GM23338 (cell line): Measurements from ENCODE around the gene MAPK9.

ENCODE experiments used
- EZH2 ChIP-seq: fragments of 200-600 bp; sonication (generic); IDR thresholded peaks from one replicate; pipeline ENCODE4 v1.8.0; 2017; ENCODE audit warnings: antibody characterized with exemption, mild to moderate bottlenecking, low read depth; ENCODE audit not compliant: unreplicated experiment
- JUNB ChIP-seq: IDR thresholded peaks from one replicate; pipeline ENCODE4 v1.6.1; 2016; ENCODE audit warnings: antibody characterized with exemption; ENCODE audit not compliant: unreplicated experiment
- POLR2AphosphoS5 ChIP-seq: IDR thresholded peaks from 2 replicates; pipeline ENCODE4 v1.6.1; 2016; ENCODE audit warnings: antibody characterized with exemption, low read depth
- STAT1 ChIP-seq: IDR thresholded peaks from one replicate; pipeline ENCODE4 v1.6.1; 2016; ENCODE audit warnings: antibody characterized with exemption; ENCODE audit not compliant: unreplicated experiment
- TF ChIP-seq, protein P1 (sequence below), 2 experiments: fragments of 200-600 bp in 1 of 2; sonication (generic) in 1 of 2; conservative IDR thresholded peaks; 2 replicates each; pipeline versions ENCODE4 v1.5.1 to v1.6.1; 2016 to 2017; ENCODE audit warnings: antibody characterized with exemption in 2 of 2, low read depth in 2 of 2, mild to moderate bottlenecking in 2 of 2, moderate library complexity in 1 of 2
- TF ChIP-seq, protein P2 (sequence below): IDR thresholded peaks from 2 replicates; pipeline ENCODE4 v1.6.1; 2016; ENCODE audit warnings: antibody characterized with exemption

DNA sequence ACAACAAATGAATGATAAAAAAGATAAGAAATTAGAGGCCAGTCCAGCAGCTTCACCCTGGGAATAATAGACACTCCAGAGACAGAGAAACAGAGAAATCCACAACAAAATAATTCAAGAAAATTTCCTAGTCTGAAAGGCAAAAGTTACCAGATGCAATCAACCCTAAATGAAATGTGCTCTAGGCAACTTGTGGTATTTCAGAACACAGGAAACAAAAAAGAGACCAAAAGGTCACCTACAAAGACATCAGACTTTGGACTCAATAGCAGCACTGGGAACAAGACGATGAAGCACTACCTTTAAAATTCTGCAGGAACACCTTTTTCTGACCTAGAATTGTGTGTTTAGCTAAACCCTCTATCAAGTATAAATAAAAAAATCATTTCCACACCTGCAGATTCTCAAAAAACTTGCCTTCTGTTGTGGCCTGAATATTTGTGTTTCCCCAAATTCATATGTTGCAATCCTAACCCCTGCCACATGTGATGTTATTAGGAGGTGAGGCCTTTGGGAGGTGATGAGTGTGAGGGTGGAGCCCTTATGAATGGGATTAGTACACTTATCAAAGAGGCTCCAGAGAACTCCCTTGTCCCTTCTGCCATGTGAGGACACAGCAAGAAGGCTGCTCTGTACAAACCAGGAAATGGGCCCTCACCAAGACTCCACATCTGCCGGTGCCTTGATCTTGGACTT lies 5.9 kb upstream of the MAPK9 start:
- TF ChIP-seq, protein P1, sequence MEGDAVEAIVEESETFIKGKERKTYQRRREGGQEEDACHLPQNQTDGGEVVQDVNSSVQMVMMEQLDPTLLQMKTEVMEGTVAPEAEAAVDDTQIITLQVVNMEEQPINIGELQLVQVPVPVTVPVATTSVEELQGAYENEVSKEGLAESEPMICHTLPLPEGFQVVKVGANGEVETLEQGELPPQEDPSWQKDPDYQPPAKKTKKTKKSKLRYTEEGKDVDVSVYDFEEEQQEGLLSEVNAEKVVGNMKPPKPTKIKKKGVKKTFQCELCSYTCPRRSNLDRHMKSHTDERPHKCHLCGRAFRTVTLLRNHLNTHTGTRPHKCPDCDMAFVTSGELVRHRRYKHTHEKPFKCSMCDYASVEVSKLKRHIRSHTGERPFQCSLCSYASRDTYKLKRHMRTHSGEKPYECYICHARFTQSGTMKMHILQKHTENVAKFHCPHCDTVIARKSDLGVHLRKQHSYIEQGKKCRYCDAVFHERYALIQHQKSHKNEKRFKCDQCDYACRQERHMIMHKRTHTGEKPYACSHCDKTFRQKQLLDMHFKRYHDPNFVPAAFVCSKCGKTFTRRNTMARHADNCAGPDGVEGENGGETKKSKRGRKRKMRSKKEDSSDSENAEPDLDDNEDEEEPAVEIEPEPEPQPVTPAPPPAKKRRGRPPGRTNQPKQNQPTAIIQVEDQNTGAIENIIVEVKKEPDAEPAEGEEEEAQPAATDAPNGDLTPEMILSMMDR (conservative IDR thresholded peaks at IDR 0.05; ENCODE audit: low read depth in 2 of 2), result no peak
- no peak for TF ChIP-seq EZH2
- no peak for TF ChIP-seq STAT1
- no peak for TF ChIP-seq POLR2AphosphoS5
- TF ChIP-seq, protein P2, sequence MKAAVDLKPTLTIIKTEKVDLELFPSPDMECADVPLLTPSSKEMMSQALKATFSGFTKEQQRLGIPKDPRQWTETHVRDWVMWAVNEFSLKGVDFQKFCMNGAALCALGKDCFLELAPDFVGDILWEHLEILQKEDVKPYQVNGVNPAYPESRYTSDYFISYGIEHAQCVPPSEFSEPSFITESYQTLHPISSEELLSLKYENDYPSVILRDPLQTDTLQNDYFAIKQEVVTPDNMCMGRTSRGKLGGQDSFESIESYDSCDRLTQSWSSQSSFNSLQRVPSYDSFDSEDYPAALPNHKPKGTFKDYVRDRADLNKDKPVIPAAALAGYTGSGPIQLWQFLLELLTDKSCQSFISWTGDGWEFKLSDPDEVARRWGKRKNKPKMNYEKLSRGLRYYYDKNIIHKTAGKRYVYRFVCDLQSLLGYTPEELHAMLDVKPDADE, result no peak
- TF ChIP-seq JUNB, result no peak
